Right atrium auricular region (tissue), 2 donors: ENCODE results near the gene RPH3AL. TPM values are rescaled to one million over a fixed set of nuclear protein-coding genes. Genes with fewer than 3 reads are reported as not detected.
A peak's percentile ranks its signal among the peaks of the same experiment; 100 is the strongest.

ENCODE experiments used
- DNase-seq: peaks from one replicate; pipeline ENCODE4 v3.0.0-alpha.2; 2019; ENCODE audit warnings: low spot score
- H3K27ac ChIP-seq, 2 donors: fragments of 200-600 bp; sonication (generic); 1 replicate in 1 of 2; 2 replicates in 1 of 2; pipeline ENCODE4 v1.5.1; 2016 to 2019
- H3K27me3 ChIP-seq, 2 donors: fragments of 200-600 bp; sonication (generic); one replicate each; pipeline versions ENCODE4 v1.5.1 to v1.6.0; 2017 to 2019
- H3K36me3 ChIP-seq: fragments of 200-600 bp; sonication (generic); one replicate; pipeline ENCODE4 v1.5.1; 2016
- H3K4me1 ChIP-seq, 2 donors: fragments of 200-600 bp; sonication (generic); one replicate each; pipeline versions ENCODE4 v1.5.1 to v1.6.0; 2017 to 2019
- H3K4me3 ChIP-seq, 2 donors: fragments of 200-600 bp; sonication (generic); 1 replicate in 1 of 2; 2 replicates in 1 of 2; pipeline ENCODE4 v1.5.1; 2017 to 2019; ENCODE audit warnings: mild to moderate bottlenecking in 1 of 2, moderate library complexity in 1 of 2
- H3K9me3 ChIP-seq, 2 donors: fragments of 200-600 bp; sonication (generic); one replicate each; pipeline ENCODE4 v1.5.1; 2019
- total RNA-seq, 2 donors: library from RNA; depleted of rRNA; stranded (reverse); fragments of >200 nt; gene quantifications; one replicate each; pipeline ENCODE4 v1.1.0, GENCODE V29; 2016
- TF ChIP-seq, protein P1 (sequence below), 2 donors: fragments of 200-600 bp; sonication (generic); IDR thresholded peaks; one replicate each; pipeline ENCODE4 v1.5.1; 2019; ENCODE audit warnings: antibody characterized with exemption in 2 of 2

Gene RPH3AL
- total RNA-seq, 2 donors from 2014 or later = 7.2 to 13.1 TPM

DNA sequence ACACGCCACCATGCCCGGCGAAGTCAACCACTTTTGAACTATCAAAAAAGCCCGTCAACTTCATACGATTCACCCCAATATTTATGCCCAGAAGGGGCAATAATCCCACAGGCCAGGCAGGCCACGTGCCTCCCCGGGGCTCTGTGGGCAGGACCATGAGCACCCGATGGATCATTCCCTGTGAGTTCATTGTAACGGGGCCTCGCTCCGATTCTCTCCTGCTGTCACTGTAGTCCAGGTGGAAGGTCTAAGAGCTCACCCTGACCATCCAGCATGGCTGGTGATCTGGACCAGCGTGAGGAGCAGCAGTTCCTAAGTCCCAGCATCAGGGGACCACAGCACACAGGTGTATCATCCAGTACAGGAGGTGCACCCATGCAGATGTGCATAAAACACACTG, 93.7 kb downstream of the RPH3AL start:
- Histone ChIP-seq H3K27ac (peak overlapping the region in 1 of 2 donors; percentile 68), H3K9me3 (no peaks in the 10 kb centered on the region), H3K4me1 (peaks cover 0 to 16% of the 10 kb centered on the region in 2 donors), H3K36me3 (no peaks in the 10 kb centered on the region), H3K27me3 (no peaks in the 10 kb centered on the region), H3K4me3 (no peak overlapping the region)
- no peak for DNase-seq
- TF ChIP-seq, protein P1, sequence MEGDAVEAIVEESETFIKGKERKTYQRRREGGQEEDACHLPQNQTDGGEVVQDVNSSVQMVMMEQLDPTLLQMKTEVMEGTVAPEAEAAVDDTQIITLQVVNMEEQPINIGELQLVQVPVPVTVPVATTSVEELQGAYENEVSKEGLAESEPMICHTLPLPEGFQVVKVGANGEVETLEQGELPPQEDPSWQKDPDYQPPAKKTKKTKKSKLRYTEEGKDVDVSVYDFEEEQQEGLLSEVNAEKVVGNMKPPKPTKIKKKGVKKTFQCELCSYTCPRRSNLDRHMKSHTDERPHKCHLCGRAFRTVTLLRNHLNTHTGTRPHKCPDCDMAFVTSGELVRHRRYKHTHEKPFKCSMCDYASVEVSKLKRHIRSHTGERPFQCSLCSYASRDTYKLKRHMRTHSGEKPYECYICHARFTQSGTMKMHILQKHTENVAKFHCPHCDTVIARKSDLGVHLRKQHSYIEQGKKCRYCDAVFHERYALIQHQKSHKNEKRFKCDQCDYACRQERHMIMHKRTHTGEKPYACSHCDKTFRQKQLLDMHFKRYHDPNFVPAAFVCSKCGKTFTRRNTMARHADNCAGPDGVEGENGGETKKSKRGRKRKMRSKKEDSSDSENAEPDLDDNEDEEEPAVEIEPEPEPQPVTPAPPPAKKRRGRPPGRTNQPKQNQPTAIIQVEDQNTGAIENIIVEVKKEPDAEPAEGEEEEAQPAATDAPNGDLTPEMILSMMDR (IDR thresholded peaks at IDR 0.05) = no peak

DNA sequence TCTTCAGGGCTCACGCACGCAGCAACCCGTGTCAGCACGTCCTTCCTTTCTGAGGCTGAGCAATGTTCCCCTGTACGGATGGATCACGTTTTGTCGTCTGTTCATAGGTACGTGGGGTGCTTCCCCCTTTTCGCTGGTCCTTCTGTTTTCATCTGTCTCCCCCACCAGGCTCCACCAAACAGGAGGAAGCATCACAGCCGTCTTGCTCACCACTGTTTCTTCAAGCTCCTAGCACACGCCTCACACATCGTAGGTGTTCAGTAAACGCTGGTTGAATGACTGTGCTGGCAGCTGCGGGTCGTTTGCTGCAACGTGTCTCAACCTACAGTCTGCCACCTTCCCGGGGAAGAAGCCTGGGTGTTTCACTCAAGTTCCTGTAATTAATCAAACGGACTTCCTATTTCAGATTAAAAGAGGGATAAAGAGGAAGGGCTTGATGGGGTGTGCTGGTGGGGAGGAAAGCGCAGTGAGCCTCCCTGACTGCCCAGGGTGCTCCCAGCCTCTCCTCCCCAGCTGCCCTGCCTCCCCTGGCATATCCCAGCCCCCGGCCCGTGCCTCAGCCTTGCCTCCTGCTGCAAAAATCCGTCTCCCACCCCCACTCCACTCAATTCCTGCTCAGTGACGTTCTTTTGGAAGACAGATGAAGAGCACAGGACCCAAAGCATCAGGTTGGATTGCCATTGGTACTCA, 94.4 kb downstream of the RPH3AL start:
- Histone ChIP-seq H3K36me3 (no peaks in the 10 kb centered on the region), H3K9me3 (no peaks in the 10 kb centered on the region), H3K4me3 (no peak overlapping the region), H3K27me3 (no peaks in the 10 kb centered on the region), H3K4me1 (peaks cover 0 to 16% of the 10 kb centered on the region in 2 donors), H3K27ac (peak overlapping the region; percentile 40 to 68)
- DNase-seq = no peak
- TF ChIP-seq, protein P1 (IDR thresholded peaks at IDR 0.05) = no peak

DNA sequence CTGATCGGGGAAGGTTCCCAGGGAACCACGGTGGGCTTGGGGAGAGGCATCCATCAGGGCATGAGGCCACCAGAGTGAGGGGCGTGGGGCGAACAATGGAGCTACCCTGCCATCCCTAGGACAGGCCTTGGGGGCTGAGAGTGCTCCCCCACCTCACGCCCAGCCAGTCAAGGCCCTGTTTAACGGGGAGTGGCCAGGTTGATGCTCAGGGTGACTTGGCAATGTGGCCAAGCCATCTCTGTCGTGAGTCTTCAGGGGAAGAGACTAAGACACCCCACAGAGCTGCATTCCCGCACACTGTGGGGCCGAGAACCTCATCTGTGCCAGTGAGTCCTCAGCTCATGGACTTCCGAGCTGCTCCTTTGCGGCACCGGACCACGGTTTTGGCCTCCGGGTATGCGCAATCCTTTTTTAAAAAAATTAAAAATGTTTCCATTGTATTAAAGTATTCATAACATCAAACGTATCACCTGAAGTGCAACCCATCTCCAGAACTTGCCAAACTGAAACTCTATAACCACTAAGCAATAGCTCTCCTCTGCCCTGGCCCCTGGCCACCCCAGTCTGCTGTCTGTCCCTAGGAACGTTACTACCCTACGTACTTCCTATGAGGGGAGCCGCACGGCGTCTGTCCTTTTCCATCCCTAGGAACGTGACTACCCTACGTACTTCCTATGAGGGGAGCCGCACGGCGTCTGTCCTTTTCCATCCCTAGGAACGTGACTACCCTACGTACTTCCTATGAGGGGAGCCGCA, 99.3 kb downstream of the RPH3AL start:
- Histone ChIP-seq H3K36me3 (no peaks in the 10 kb centered on the region), H3K27me3 (no peaks in the 10 kb centered on the region), H3K27ac (no peak overlapping the region), H3K4me1 (no peaks in the 10 kb centered on the region), H3K9me3 (no peaks in the 10 kb centered on the region), H3K4me3 (no peak overlapping the region)
- TF ChIP-seq, protein P1 (IDR thresholded peaks at IDR 0.05) = no peak
- no peak for DNase-seq

DNA sequence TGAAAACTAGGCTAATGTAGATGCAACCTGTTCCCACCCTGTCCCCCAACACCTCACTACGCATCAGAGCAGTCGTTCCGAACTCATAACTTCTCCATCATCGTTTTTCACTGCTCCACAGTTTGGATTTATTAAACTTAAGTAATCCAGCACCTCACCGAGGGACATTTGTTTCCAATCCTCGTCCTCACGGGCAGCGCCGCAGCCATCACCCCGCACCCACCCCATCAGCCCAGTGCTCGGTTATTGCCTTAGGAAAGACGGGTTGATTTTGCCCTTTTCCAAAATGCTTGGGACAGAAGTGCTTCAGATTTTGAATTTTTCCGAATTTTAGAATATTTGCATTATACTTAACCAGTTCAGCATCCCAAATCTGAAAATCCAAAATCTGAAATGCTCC, 100.2 kb downstream of the RPH3AL start:
- Histone ChIP-seq H3K9me3 (no peaks in the 10 kb centered on the region), H3K27me3 (no peaks in the 10 kb centered on the region), H3K4me3 (no peak overlapping the region), H3K4me1 (no peaks in the 10 kb centered on the region), H3K36me3 (no peaks in the 10 kb centered on the region), H3K27ac (no peak overlapping the region)
- TF ChIP-seq, protein P1 (IDR thresholded peaks at IDR 0.05) = no peak
- DNase-seq = no peak

DNA sequence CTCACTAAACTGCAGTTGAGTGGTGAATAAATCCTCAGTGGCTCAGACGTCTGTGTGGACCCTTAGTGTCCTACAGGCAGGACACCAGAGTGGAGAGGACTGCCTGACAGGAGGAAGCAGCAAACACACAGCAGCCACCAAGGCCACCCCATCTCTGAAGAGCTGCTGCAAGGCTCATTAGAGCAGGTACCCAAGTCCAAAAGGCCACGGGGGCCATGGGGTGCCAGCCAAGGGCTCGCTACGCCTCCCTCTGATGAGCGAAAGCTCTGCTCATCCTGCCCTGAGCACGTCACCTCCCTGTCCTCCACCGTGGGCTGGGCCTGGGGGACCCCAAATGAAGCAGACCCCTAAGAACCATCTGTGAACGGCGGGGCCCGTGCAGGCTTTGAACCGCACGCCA, 101.1 kb downstream of the RPH3AL start:
- DNase-seq = no peak
- TF ChIP-seq, protein P1 (IDR thresholded peaks at IDR 0.05) = no peak

More for the DNA sequence above, 101.1 kb downstream of the RPH3AL start:
- Histone ChIP-seq H3K4me1 (no peaks in the 10 kb centered on the region), H3K4me3 (no peak overlapping the region), H3K27ac (no peak overlapping the region), H3K9me3 (no peaks in the 10 kb centered on the region), H3K36me3 (no peaks in the 10 kb centered on the region), H3K27me3 (no peaks in the 10 kb centered on the region)
